GM12864 (cell line): Measurements from ENCODE around the gene MTOR.

ENCODE experiments used
- DNase-seq: peaks from one replicate; pipeline ENCODE4 v3.0.0-alpha.2; 2011; ENCODE audit warnings: low read depth
- H3K4me3 ChIP-seq: 2 replicates; pipeline ENCODE4 v1.5.1; 2011; ENCODE audit warnings: mild to moderate bottlenecking, low read depth, low read length, control low read depth
- TF ChIP-seq, protein P1 (sequence below): IDR thresholded peaks from 2 replicates; pipeline ENCODE4 v1.5.1; 2011; ENCODE audit warnings: low read depth, mild to moderate bottlenecking, moderate library complexity, low read length, control low read depth, inconsistent platforms; ENCODE audit errors: missing control alignments

MTOR gene

DNA sequence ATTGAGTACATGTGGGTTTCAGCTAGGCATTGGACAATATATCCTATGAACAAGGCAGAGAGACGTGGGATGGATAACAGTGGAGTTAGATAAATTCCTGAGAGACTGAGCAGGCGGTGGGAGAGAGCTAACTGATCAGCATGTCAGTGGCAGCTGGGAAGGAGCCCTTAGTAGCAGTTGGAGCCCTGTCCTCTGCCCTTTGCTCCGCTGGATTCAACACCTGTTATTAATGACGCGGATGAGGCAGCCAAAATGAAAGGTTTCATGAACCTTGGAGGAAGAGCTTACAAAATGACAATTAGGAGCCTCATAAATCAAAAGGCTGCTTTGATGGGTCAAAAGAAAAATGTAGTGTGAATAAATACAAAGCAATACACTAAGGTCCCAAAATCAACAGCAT, 26.7 kb upstream of the MTOR start:
- no peak overlapping the region for H3K4me3 ChIP-seq
- TF ChIP-seq, protein P1, sequence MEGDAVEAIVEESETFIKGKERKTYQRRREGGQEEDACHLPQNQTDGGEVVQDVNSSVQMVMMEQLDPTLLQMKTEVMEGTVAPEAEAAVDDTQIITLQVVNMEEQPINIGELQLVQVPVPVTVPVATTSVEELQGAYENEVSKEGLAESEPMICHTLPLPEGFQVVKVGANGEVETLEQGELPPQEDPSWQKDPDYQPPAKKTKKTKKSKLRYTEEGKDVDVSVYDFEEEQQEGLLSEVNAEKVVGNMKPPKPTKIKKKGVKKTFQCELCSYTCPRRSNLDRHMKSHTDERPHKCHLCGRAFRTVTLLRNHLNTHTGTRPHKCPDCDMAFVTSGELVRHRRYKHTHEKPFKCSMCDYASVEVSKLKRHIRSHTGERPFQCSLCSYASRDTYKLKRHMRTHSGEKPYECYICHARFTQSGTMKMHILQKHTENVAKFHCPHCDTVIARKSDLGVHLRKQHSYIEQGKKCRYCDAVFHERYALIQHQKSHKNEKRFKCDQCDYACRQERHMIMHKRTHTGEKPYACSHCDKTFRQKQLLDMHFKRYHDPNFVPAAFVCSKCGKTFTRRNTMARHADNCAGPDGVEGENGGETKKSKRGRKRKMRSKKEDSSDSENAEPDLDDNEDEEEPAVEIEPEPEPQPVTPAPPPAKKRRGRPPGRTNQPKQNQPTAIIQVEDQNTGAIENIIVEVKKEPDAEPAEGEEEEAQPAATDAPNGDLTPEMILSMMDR: no peak
- no peak for DNase-seq

- TF ChIP-seq, protein P1: no peak
- H3K4me3 ChIP-seq: no peak overlapping the region
- no peak for DNase-seq
Observed at GRCh38 chr1:11286735-11287410, 24.5 kb upstream of the MTOR start.

- DNase-seq: no peak
- TF ChIP-seq, protein P1: no peak
Observed at GRCh38 chr1:11285883-11286734, 23.8 kb upstream of the MTOR start.

DNA sequence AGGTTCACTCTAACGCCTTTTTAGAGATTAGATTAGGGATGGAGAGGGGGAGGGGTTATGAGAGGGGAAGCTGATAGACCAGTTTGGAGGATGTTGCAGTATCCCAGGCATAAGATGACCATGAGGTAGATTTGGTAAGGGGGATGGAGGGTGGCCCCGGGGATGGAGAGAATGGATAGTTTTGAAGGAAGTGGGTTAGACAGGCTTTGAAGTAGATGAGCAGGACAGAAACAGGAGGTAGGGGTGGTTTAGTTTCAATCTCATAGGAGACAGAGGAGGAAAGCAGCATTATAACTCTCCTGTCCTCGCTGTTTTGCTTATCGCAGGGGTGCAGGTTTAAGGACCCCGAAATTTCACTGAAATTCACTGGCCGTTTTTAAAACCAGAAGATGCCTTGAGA, 22.4 kb upstream of the MTOR start:
- TF ChIP-seq, protein P1: no peak
- no peak for DNase-seq
- no peak overlapping the region for H3K4me3 ChIP-seq

More at GRCh38 chr1:11285883-11286734, 23.8 kb upstream of the MTOR start:
- H3K4me3 ChIP-seq: no peak overlapping the region

DNA sequence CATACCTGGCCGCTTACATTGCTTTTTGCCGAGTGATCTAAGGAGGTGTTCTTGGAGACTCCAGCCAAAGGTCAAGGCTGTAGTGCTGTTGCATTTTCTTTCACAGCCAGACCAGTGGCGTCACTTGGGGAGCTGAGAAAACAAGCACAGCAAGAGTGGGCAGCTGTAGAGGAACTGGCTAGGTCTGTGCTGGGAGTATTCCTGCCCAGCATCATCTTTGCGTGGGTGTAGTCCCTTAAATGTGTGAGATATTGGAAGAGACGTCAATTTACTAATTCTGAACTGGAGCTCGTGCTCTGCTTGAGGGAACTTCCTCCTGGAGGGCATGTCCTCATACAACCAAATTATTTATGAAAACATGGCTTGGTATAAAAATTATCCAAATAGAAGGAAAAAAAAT, 20.8 kb upstream of the MTOR start:
- no peak for DNase-seq
- TF ChIP-seq, protein P1: no peak

GRCh38 chr1:11281518-11282331, 19.4 kb upstream of the MTOR start:
- no peak for DNase-seq
- no peak overlapping the region for H3K4me3 ChIP-seq
- TF ChIP-seq, protein P1: no peak

More for the DNA sequence above, 20.8 kb upstream of the MTOR start:
- H3K4me3 ChIP-seq: no peak overlapping the region
